Measurements from ENCODE around the gene GPR62.
"Not testable (repeated sequence)": the region's sequence is repeated elsewhere in the genome, so short reads cannot be mapped to it uniquely, and the experiment has no call there.

Gene GPR62, protein sequence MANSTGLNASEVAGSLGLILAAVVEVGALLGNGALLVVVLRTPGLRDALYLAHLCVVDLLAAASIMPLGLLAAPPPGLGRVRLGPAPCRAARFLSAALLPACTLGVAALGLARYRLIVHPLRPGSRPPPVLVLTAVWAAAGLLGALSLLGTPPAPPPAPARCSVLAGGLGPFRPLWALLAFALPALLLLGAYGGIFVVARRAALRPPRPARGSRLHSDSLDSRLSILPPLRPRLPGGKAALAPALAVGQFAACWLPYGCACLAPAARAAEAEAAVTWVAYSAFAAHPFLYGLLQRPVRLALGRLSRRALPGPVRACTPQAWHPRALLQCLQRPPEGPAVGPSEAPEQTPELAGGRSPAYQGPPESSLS

GRCh38 chr3:51955175-51955892 is at the start of gene GPR62:
Gene GPR62, plus strand, starts transcription at chr3:51955381. Its CDS starts 272 bp downstream, at chr3:51955653.
- in situ Hi-C loops (cut with MboI; ENCODE audit: low sequenced_read_pairs): no loop called here

GRCh38 chr3:51908026-51908425 is 47.2 kb upstream of the GPR62 start:
- in situ Hi-C loops (cut with MboI; ENCODE audit: low sequenced_read_pairs): no loop called here

DNA sequence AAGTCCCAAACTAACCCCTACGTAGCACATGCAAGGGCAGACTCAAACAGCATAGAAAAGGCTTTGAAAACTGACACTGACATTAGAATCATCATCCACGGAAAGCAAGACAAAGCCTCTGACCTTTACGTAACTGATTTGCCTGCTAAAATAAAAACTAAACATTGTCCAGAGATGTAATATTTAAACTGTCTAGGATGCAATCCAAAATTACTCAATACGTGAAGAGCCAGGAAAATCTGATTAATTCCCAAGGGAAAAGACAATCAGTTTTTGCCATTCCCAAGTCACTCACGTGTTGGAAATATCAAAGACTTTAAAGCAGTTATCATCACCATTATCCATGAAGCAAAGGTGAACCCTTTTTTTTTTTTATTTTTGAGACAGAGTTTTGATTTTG is 38.8 kb upstream of the GPR62 start:
- in situ Hi-C loops (cut with MboI; ENCODE audit: low sequenced_read_pairs): no loop called here

DNA sequence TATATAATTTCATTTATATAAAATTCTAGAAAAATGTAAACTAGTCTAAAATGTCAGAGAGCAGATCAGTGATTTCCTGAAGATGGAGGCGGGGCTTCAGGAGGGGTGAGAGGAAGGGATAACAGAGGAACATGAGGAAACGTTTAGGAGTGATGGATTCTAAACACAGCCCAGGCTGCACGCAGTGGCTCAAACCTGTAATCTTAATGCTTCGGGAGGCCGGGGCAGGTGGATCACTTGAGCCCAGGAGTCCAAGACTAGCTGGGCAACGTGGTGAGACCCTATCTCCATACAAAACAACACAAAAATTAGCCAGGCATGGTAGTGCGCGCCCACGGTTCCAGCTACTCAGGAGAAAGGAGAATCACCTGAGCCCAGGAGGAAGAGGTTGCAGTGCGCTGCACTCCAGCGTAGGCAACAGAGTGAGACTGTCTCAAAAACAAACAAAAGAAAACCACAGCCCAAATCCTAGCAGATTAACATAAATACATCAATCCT is 34.1 kb upstream of the GPR62 start:
- in situ Hi-C loops (cut with MboI; ENCODE audit: low sequenced_read_pairs): no loop called here

- in situ Hi-C loops (cut with MboI; ENCODE audit: low sequenced_read_pairs): no loop called here
Measured at GRCh38 chr3:51927061-51927977, 27.9 kb upstream of the GPR62 start.

- in situ Hi-C loops (cut with MboI; ENCODE audit: low sequenced_read_pairs): no loop called here
Measured at GRCh38 chr3:51928438-51928837, 26.7 kb upstream of the GPR62 start.

GRCh38 chr3:51928981-51929380 is 26.2 kb upstream of the GPR62 start:
- in situ Hi-C loops (cut with MboI; ENCODE audit: low sequenced_read_pairs): not testable (repeated sequence)

- in situ Hi-C loops (cut with MboI; ENCODE audit: low sequenced_read_pairs): no loop called here
Measured at GRCh38 chr3:51929420-51930003, 25.7 kb upstream of the GPR62 start.

DNA sequence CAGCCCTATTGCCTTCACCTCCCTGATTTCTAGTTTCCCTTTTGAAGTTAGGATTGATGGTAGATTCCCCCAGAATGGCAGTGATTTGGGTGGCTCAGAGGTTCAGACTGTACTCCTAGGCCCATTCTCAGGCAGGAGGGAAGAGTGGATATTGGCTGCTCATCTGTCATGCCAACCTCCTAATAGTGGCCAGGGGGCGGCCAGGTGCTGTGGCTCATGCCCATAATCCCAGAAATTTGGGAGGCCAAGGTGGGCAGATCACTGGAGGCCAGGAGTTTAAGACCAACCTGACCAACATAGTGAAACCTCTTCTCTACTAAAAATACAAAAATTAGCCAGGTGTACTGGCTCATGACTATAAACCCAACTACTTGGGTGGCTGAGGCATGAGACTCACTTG is 24.7 kb upstream of the GPR62 start:
- in situ Hi-C loops (cut with MboI; ENCODE audit: low sequenced_read_pairs): no loop called here

DNA sequence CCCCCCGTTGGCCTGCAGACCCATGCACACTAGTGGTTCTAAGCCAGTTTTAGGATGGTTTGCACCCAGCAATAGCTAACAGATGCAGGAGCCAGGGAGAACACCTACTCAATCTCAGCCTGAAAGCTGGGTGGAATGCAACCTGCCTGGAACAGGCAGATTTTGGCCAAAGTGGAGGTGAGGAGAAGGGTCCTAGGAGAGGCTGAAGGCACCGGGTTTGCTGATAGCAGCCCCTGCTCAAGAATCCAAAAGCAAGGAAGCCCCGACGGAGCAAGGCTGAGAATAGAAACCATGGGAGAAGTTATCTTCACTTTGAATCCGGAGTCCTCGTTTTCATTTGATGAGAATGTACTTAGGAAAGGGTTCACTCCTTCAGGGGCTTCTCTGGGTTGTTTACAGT is 23.4 kb upstream of the GPR62 start:
- in situ Hi-C loops (cut with MboI; ENCODE audit: low sequenced_read_pairs): no loop called here

DNA sequence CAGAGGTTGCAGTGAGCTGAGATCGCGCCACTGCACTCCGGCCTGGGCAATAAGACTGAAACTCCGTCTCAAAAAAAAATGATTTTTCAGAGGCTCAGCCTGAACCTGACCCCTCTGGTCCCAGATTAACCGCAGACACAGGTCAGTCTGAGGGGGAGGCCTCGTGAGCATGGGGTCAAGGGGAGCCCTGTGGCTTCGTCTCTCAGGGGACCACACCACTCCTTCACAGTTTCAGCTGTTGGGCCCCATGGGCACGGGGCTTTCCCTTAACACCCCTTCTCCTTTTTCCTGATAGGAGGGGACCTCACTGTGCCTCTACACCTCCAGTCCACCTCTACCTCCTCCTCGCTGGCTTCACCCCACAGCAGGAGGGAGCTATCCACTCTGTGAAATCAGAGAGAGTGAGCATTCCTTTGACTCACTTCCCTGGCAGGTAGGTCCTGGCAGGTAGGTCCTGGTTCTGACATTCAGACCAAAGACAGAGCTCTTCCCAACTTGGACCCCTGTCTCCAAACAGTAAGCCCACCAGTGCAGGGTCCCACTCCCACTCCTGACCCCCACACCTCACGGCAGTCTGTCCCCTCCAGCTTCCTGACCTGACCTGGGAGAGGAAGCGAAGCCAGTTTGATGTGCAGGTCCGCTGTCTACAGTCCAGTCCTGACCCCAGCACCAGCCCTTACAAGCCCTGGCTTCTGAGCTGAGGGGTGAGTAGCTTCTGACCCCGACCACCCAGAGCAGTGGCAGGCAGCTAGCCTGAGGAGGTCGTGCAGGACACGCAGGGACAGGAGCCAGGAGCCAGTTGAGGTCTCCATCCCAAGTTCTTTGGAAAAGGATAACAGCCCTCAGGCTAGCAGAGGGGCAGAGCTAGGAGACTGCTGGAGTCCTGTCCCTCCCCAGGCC is 22.5 kb upstream of the GPR62 start:
- in situ Hi-C loops (cut with MboI; ENCODE audit: low sequenced_read_pairs): no loop called here

DNA sequence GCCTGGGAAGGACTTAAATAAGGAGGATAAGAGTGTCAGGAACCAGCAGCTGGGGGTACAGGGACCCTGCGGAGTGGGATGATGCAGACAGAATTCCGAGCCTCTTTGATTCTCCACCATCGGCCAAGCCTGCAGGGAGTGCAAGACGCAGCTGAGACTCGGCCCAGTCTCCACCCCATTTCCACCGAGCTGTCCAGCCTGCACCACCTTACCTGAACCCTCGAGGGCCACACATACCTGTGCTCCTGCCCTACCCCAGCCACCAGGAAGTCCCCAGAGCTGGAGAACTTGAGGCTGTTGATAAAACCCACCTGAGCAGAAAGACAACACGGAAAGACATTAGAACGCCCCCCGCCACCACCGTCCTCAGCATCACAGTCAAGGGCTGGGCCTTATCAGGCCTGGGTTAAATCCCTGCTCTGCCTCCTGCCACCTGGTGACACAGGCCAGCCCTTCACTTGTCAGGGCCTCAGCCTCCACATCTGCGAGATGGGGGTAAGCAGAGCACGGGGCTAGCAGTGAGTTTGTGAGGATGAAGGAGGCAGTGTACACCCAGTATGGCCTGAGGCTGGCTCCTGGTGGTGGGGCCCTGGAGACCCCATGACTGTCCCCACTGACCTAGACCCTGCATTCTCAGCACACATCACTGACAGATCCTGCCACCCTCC is 21.6 kb upstream of the GPR62 start:
- in situ Hi-C loops (cut with MboI; ENCODE audit: low sequenced_read_pairs): no loop called here

DNA sequence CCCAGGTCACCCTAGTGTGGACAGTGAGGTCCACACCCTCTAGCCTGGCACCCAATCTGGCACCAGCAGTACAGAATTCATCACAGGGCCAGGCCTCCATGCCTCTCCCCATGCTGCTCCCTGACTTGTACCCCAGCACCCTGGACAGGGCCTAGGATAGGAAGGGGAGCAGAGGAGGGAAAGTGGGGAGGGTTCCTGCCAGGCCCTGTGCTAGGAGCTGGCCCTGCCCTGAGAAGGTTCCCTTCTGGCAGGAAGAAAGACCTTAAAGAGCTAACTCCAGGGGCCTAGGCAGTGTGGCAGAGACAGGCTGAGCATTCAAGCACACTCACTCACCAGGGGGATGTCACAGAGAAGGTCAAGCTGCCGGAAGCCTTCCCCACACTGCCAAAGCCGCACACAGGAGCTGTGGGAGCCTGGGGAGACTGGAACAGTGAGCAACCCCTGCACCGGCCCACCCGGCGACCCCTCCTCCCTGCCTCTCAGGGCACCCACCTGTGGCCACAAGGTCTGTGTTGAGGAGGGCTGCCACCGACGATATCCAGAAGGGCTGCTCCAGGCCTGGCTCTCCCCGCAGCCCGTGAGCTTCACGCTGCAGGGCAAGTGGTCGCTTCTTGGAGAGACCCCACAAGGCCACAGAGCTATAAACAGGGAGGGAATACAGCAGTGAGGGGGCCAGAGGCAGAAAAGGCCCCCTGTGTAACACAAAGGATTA is 20.9 kb upstream of the GPR62 start:
- in situ Hi-C loops (cut with MboI; ENCODE audit: low sequenced_read_pairs): no loop called here

DNA sequence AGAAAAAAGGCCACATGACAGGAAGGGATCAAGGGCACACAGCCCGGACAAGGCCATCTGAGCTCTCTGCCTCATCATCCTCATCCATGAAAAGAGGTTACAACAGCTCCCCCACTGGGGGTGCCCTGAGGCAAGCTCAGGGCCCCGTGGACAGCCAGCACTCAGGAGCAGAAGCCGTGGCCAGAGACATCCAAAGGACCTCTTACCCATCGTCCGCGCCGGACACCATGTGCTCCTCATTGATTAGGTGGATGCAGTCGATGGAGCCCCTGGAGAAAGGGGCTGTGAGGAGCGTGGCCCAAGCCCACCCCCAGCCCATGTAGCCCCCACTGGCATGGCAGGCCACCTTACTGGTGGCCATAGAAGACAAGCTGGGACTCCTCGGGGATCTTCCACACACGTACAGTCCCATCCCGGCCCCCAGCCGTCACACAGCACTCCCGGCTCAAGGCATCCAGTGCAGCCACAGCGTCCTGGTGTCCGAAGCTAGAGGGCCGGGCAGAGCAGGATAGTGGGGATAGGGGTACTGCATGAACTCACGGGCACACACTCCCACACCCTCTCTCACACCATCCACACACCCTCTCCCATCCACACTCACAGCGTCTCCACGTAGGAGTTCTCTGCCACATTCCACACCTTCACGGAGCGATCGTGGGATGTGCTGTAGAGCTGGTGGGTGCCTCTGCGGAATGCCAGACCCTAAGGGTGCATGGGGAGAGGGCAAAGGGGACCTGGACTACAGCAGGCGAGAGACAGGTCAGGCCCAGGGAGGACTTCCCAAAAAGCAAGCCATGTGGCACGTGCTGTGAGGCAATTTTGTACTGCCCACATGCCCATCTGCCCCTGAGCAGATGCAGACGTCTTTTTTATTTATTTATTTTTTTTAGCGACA is 19.9 kb upstream of the GPR62 start:
- in situ Hi-C loops (cut with MboI; ENCODE audit: low sequenced_read_pairs): no loop called here

GRCh38 chr3:51935886-51936755 is 19.1 kb upstream of the GPR62 start:
- in situ Hi-C loops (cut with MboI; ENCODE audit: low sequenced_read_pairs): no loop called here

- in situ Hi-C loops (cut with MboI; ENCODE audit: low sequenced_read_pairs): no loop called here
Measured at GRCh38 chr3:51937014-51937413, 18.2 kb upstream of the GPR62 start.

Data from HL-60/S4 (cell line).